H1 (cell line): ENCODE data around the gene POLR3C. TPM values are rescaled to one million over a fixed set of nuclear protein-coding genes. Genes with fewer than 3 reads are reported as not detected.
A peak's percentile ranks its signal among the peaks of the same experiment; 100 is the strongest.

Source experiments
- CTCF ChIA-PET: fragments of 300-600 bp; sonication (Branson Sonifier 250); formaldehyde crosslinking; loops from one replicate; lab custom pipeline; 2021; ENCODE audit not compliant: partially characterized antibody; lab: Charles Lee
- POLR2A ChIA-PET: fragments of 300-600 bp; sonication (Branson Sonifier 250); formaldehyde crosslinking; loops from one replicate; lab custom pipeline; 2021; ENCODE audit warnings: inconsistent platforms; ENCODE audit not compliant: partially characterized antibody; lab: Charles Lee
- DNase-seq, 2 experiments: peaks; one replicate each; pipeline versions ENCODE4 v3.0.0 to v3.0.0-alpha.2; 2010 to 2022; ENCODE audit warnings: low spot score in 2 of 2, low read depth in 1 of 2, mixed read lengths in 1 of 2
- FAIRE-seq: peaks from 2 replicates; lab custom pipeline; 2011; peaks lifted over from hg19 to GRCh38; lab: Jason Lieb, UNC
- H2AFZ ChIP-seq: 2 replicates; pipeline ENCODE4 v1.8.1; 2012; ENCODE audit warnings: low read length, inconsistent platforms
- H2AK5ac ChIP-seq: 2 replicates; pipeline ENCODE4 v1.6.1; 2013; ENCODE audit warnings: low read depth, low read length
- H2BK120ac ChIP-seq: replicated peaks from 2 replicates; pipeline ENCODE3; 2013; ENCODE audit warnings: low read depth, low read length, inconsistent platforms
- H2BK12ac ChIP-seq: 2 replicates; pipeline ENCODE4 v1.6.1; 2013; ENCODE audit warnings: low read depth, low read length
- H2BK15ac ChIP-seq: 2 replicates; pipeline ENCODE4 v1.6.1; 2013; ENCODE audit warnings: low read length
- H2BK20ac ChIP-seq: 2 replicates; pipeline ENCODE4 v1.6.1; 2013; ENCODE audit warnings: low read length
- H2BK5ac ChIP-seq: 2 replicates; pipeline ENCODE4 v1.6.1; 2013; ENCODE audit warnings: low read depth, low read length
- H3K14ac ChIP-seq: 2 replicates; pipeline ENCODE4 v1.6.1; 2013; ENCODE audit warnings: inconsistent platforms; ENCODE audit not compliant: insufficient read length
- H3K18ac ChIP-seq: 2 replicates; pipeline ENCODE4 v1.6.1; 2013; ENCODE audit warnings: low read length; ENCODE audit errors: extremely low read depth
- H3K23ac ChIP-seq: 2 replicates; pipeline ENCODE4 v1.6.1; 2013; ENCODE audit warnings: inconsistent platforms; ENCODE audit not compliant: insufficient read length
- H3K23me2 ChIP-seq: 2 replicates; pipeline ENCODE4 v1.6.1; 2013; ENCODE audit warnings: low read depth, low read length
- H3K27ac ChIP-seq: 2 replicates; pipeline ENCODE4 v1.6.1; 2011; ENCODE audit warnings: low read depth, low read length, inconsistent platforms
- H3K27me3 ChIP-seq, 4 experiments: replicated peaks in 1 of 4; 1 replicate in 1 of 4; 2 replicates in 3 of 4; pipeline versions ENCODE4 v1.6.1 to v1.8.1; 2011 to 2013; ENCODE audit warnings: low read length in 3 of 4, mild to moderate bottlenecking in 3 of 4, inconsistent platforms in 2 of 4, mixed read lengths in 2 of 4, moderate library complexity in 1 of 4; ENCODE audit not compliant: control insufficient read depth in 3 of 4, insufficient read depth in 3 of 4; ENCODE audit errors: extremely low read depth in 1 of 4
- H3K36me3 ChIP-seq, 4 experiments: 2 replicates each; pipeline versions ENCODE4 v1.6.1 to v1.8.1; 2011 to 2013; ENCODE audit warnings: mild to moderate bottlenecking in 4 of 4, low read length in 3 of 4, moderate library complexity in 2 of 4, control low read depth in 1 of 4, inconsistent platforms in 1 of 4; ENCODE audit not compliant: insufficient read depth in 4 of 4, control insufficient read depth in 2 of 4
- H3K4ac ChIP-seq: replicated peaks from 2 replicates; pipeline ENCODE3; 2013; ENCODE audit warnings: low read length, low read depth, mixed read lengths, inconsistent platforms; ENCODE audit not compliant: insufficient read length
- H3K4me1 ChIP-seq, 4 experiments: replicated peaks in 1 of 4; 1 replicate in 1 of 4; 2 replicates in 3 of 4; pipeline versions ENCODE4 v1.6.1 to v1.8.1; 2011 to 2013; ENCODE audit warnings: low read length in 3 of 4, inconsistent platforms in 2 of 4, mixed read lengths in 1 of 4; ENCODE audit not compliant: insufficient read depth in 4 of 4, control insufficient read depth in 3 of 4
- H3K4me2 ChIP-seq, 2 experiments: 2 replicates each; pipeline versions ENCODE4 v1.6.1 to v1.8.1; 2011 to 2013; ENCODE audit warnings: low read depth in 2 of 2, low read length in 2 of 2, control low read depth in 1 of 2, inconsistent platforms in 1 of 2, mild to moderate bottlenecking in 1 of 2; ENCODE audit not compliant: insufficient read depth in 1 of 2
- H3K4me3 ChIP-seq, 4 experiments: fragments of 200-600, 300-600 bp in 1 of 4; sonication (generic), shearing (Covaris generic), sonication (Bioruptor Twin) in 1 of 4; 2 replicates each; pipeline versions ENCODE4 v1.5.1 to v1.8.1; 2011 to 2016; ENCODE audit warnings: low read length in 4 of 4, low read depth in 3 of 4, control low read depth in 2 of 4, inconsistent platforms in 2 of 4, mild to moderate bottlenecking in 2 of 4, mixed read lengths in 1 of 4, moderate library complexity in 1 of 4; ENCODE audit not compliant: insufficient read depth in 2 of 4; ENCODE audit errors: extremely low read depth in 1 of 4
- H3K56ac ChIP-seq: replicated peaks from 2 replicates; pipeline ENCODE3; 2013; ENCODE audit warnings: low read depth, mild to moderate bottlenecking, mixed read lengths, low read length, inconsistent platforms; ENCODE audit not compliant: insufficient read length
- H3K79me1 ChIP-seq: 2 replicates; pipeline ENCODE4 v1.6.1; 2013; ENCODE audit warnings: low read depth, low read length, control low read depth
- H3K79me2 ChIP-seq, 2 experiments: 2 replicates each; pipeline versions ENCODE4 v1.6.1 to v1.8.1; 2012 to 2013; ENCODE audit warnings: low read length in 2 of 2, mild to moderate bottlenecking in 2 of 2, inconsistent platforms in 1 of 2; ENCODE audit not compliant: insufficient read depth in 2 of 2, control insufficient read depth in 1 of 2
- H3K9ac ChIP-seq, 4 experiments: replicated peaks in 1 of 4; 1 replicate in 1 of 4; 2 replicates in 3 of 4; pipeline versions ENCODE4 v1.6.1 to v1.8.1; 2011 to 2013; ENCODE audit warnings: low read depth in 3 of 4, low read length in 3 of 4, control low read depth in 2 of 4, mild to moderate bottlenecking in 2 of 4, moderate library complexity in 2 of 4, inconsistent platforms in 1 of 4; ENCODE audit errors: extremely low read depth in 1 of 4
- H3K9me3 ChIP-seq, 2 experiments: 2 replicates each; pipeline versions ENCODE4 v1.6.1 to v1.8.1; 2012 to 2013; ENCODE audit warnings: mild to moderate bottlenecking in 2 of 2, moderate library complexity in 2 of 2, control low read depth in 1 of 2, inconsistent platforms in 1 of 2, low read depth in 1 of 2, low read length in 1 of 2, mixed read lengths in 1 of 2; ENCODE audit not compliant: insufficient read depth in 2 of 2
- H4K20me1 ChIP-seq, 2 experiments: replicated peaks in 1 of 2; 2 replicates each; pipeline versions ENCODE3 to v1.8.1; 2011 to 2013; ENCODE audit warnings: inconsistent platforms in 2 of 2, low read length in 2 of 2, mild to moderate bottlenecking in 1 of 2; ENCODE audit not compliant: insufficient read depth in 2 of 2, control insufficient read depth in 1 of 2
- H4K5ac ChIP-seq: 2 replicates; pipeline ENCODE4 v1.6.1; 2013; ENCODE audit warnings: low read length, low read depth, mixed read lengths, inconsistent platforms; ENCODE audit not compliant: insufficient read length
- H4K8ac ChIP-seq: 2 replicates; pipeline ENCODE4 v1.8.0; 2013; ENCODE audit warnings: mild to moderate bottlenecking, moderate library complexity, low read length, inconsistent platforms; ENCODE audit not compliant: insufficient read depth; ENCODE audit errors: extremely low read depth
- H4K91ac ChIP-seq: replicated peaks from 2 replicates; pipeline ENCODE3; 2013; ENCODE audit warnings: low read length, mixed read lengths, inconsistent platforms; ENCODE audit not compliant: insufficient read length
- KDM1A ChIP-seq: fragments of 200-600, 300-600 bp; sonication (generic); IDR thresholded peaks from 2 replicates; pipeline ENCODE4 v1.7.1; 2016; ENCODE audit warnings: mild to moderate bottlenecking, low read length, borderline replicate concordance
- KDM4A ChIP-seq: IDR thresholded peaks from one replicate; pipeline ENCODE4 v1.7.1; 2012; ENCODE audit warnings: low read depth, mild to moderate bottlenecking, moderate library complexity, low read length, inconsistent platforms; ENCODE audit not compliant: severe bottlenecking
- SP2 ChIP-seq: IDR thresholded peaks from 2 replicates; pipeline ENCODE4 v1.6.1; 2012; ENCODE audit warnings: mild to moderate bottlenecking, low read length, inconsistent platforms
- WGBS, 2 experiments: shearing (Covaris generic) in 1 of 2; methylation state at CpG; one replicate each; pipeline versions ENCODE4 v1.1.6 to v1.1.7; 2013 to 2015; ENCODE audit warnings: low lambda C conversion rate in 2 of 2, mixed read lengths in 2 of 2, inconsistent platforms in 1 of 2, low coverage in 1 of 2, missing lambda C conversion rate in 1 of 2; ENCODE audit not compliant: insufficient replicate concordance in 2 of 2, insufficient coverage in 1 of 2, insufficient read length in 1 of 2; ENCODE audit errors: extremely low coverage in 1 of 2, missing lambda C conversion rate in 1 of 2; 5-methylcytosine and 5-hydroxymethylcytosine counted together
- polyA plus RNA-seq, 7 experiments: library from polyadenylated mRNA; depleted of rRNA in 3 of 7; stranded (reverse) in 5 of 7; unstranded in 2 of 7; fragments of >200 nt in 5 of 7; fragments of 200-250 nt in 2 of 7; gene quantifications; 1 replicate in 5 of 7; 2 replicates in 1 of 7; 4 replicates in 1 of 7; pipeline versions ENCODE4 v1.2.1 to v1.2.3, GENCODE V29; 2011 to 2013; ENCODE audit warnings: missing spikeins in 2 of 7, mixed read lengths in 2 of 7
- total RNA-seq: library from RNA; stranded (reverse); fragmentation: NEBNext Ultra II Directional; extraction: Animal tissue kit (Norgen Biotek cat#: 25700); gene quantifications from 2 replicates; pipeline ENCODE4 v1.2.1, GENCODE V29; 2021

Gene POLR3C
- total and polyA plus RNA-seq, 2 of the 8 experiments (the other 6 are each of a cell fraction or from before 2014, with no cell fraction given), result 26.8 TPM

DNA sequence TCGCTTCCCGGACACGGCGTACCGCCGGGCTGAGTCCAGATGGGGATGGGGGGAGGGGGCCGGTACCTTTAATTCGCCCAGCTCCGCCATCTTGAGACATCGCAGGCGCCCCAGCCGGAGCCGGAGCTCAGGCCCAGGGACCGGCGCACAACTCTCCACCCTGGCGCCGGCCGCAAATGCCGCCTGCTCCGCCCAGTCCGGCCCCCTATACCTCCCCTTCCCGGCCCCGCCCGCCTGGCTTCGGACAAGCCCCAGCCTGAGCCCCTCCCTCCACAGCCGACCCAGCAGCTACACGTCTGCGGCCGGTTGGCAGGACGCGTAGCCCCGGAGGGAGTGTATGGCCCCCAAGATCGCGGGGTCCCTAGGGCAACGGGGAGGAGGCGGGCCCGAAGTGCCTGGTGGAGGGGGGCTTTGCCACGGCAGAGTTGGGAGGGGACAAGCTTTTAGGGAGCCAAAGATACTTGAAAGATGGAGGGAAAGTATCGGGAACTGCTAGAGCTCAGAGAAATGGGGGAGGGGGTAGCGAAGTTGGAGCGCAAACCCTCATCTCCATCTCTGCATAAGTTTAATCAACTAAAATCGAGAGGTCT is 35.0 kb downstream of the POLR3C start, which contains the start of gene PIAS3:
PIAS3 (minus strand) TSS at position 181 of the 590 bp plus-strand sequence; CDS start at position 90, 91 bp downstream.
- peaks cover 0 to 11% of the 10 kb centered on the region in 2 experiments; a peak in 1 of 4 replicates for H3K79me2 ChIP-seq
- peak within 1 kb of the TSS; percentile 81; the same call in 1 of the 2 replicates for H2BK15ac ChIP-seq
- H3K79me1 ChIP-seq, result peaks cover 5% of the 10 kb centered on the region; the same call in 1 of the 2 replicates
- no peak within 1 kb of the TSS for H3K23ac ChIP-seq
- H2BK20ac ChIP-seq, result no peak within 1 kb of the TSS
- peak within 1 kb of the TSS; percentile 81 for H4K91ac ChIP-seq
- H3K27ac ChIP-seq, result peak within 1 kb of the TSS; percentile 78
- H3K18ac ChIP-seq, result peak within 1 kb of the TSS; percentile 99
- DNase-seq (peak; percentile 72 to 95), FAIRE-seq (no peak)
- 1% methylated on average over 17 of the region's 42 CpGs; no CpG with 5 or more reads in 1 of the 2 experiments for WGBS, 2 experiments
- ChIA-PET POLR2A (interaction anchor here (0.8 to 8.1 kb wide), 28 partner anchors 10 to 194 kb away, joined by 3 to 95 read pairs (median 5); partner anchors contain the start of genes ANKRD35, NUDT17, PEX11B and POLR3C), CTCF (interaction anchor here (0.6 to 12.9 kb wide), 14 partner anchors 12 to 180 kb away, joined by 3 to 214 read pairs (median 4); partner anchors contain the start of gene NUDT17)
- H3K23me2 ChIP-seq, result peaks cover 7% of the 10 kb centered on the region
- H3K4me1 ChIP-seq, result peaks cover 0 to 5% (median 3%) of the 10 kb centered on the region in 4 experiments; a peak in 4 of 7 replicates
- peak within 1 kb of the TSS; percentile 90; the same call in 1 of the 2 replicates for H2BK5ac ChIP-seq
- no peak within 1 kb of the TSS for H2BK12ac ChIP-seq
- peak within 1 kb of the TSS; percentile 89 for H3K56ac ChIP-seq
- peak within 1 kb of the TSS; percentile 46 to 90 (median 74) for H3K9ac ChIP-seq
- H2AFZ ChIP-seq, result peak within 1 kb of the TSS; percentile 93
- peak within 1 kb of the TSS; percentile 63 to 77 for H3K4me2 ChIP-seq
- peaks cover 4 to 5% of the 10 kb centered on the region in 2 experiments; a peak in 2 of 4 replicates for H3K9me3 ChIP-seq
- peak within 1 kb of the TSS; percentile 99 for H4K5ac ChIP-seq
- H3K36me3 ChIP-seq, result peaks cover 13 to 25% (median 23%) of the 10 kb centered on the region in 4 experiments
- peak within 1 kb of the TSS; percentile 63 to 95 (median 89) for H3K4me3 ChIP-seq
- no peak within 1 kb of the TSS for H2AK5ac ChIP-seq
- H3K27me3 ChIP-seq, result no peaks in the 10 kb centered on the region
- H4K20me1 ChIP-seq, result no peaks in the 10 kb centered on the region
- no peak within 1 kb of the TSS for H3K14ac ChIP-seq
- no peak within 1 kb of the TSS for H3K4ac ChIP-seq
- no peak within 1 kb of the TSS for H2BK120ac ChIP-seq
- peak within 1 kb of the TSS; percentile 96 for H4K8ac ChIP-seq
- TF ChIP-seq KDM1A (no peak), SP2 (no peak), KDM4A (peak; percentile 53)
